Measurements from ENCODE around the gene OSBP2.

Gene OSBP2

GRCh38 chr22:30763815-30764673 lies 69.4 kb downstream of the OSBP2 start:
- Histone ChIP-seq H2AFZ (ENCODE audit: low read depth, low read length) (peak overlapping the region; percentile 40; the same call in 1 of the 2 replicates), H4K20me1 (ENCODE audit: insufficient read depth, low read length) (no peaks in the 10 kb centered on the region), H3K27me3 (ENCODE audit: low read depth, low read length) (no peaks in the 10 kb centered on the region), H3K27ac (ENCODE audit: low read length) (no peak overlapping the region), H3K36me3 (replicated peaks; ENCODE audit: low read depth, low read length) (no peaks in the 10 kb centered on the region), H3K4me2 (ENCODE audit: low read length) (peak overlapping the region; percentile 76), H3K79me2 (ENCODE audit: low read length) (no peaks in the 10 kb centered on the region), H3K9me3 (ENCODE audit: insufficient read depth, low read length) (no peaks in the 10 kb centered on the region), H3K9ac (ENCODE audit: low read length) (0 out of 2 replicates have a peak overlapping the region, but pooled peaks have one; percentile 17), H3K4me1 (ENCODE audit: low read length) (peaks cover 7% of the 10 kb centered on the region; the same call in 1 of the 2 replicates), H3K4me3 (ENCODE audit: low read length) (peak overlapping the region; percentile 55)
- TF ChIP-seq CTCF (IDR thresholded peaks at IDR 0.05; ENCODE audit: low read depth, low read length) (peak; percentile 91), EZH2phosphoT487 (IDR thresholded peaks at IDR 0.05; ENCODE audit: low read depth) (no peak)

GRCh38 chr22:30767661-30768060 lies 73.0 kb downstream of the OSBP2 start:
- no peak overlapping the region for H3K4me3 ChIP-seq (ENCODE audit: low read length)
- H3K36me3 ChIP-seq (replicated peaks; ENCODE audit: low read depth, low read length), result no peaks in the 10 kb centered on the region
- no peak overlapping the region for H3K27ac ChIP-seq (ENCODE audit: low read length)
- H2AFZ ChIP-seq (ENCODE audit: low read depth, low read length), result no peak overlapping the region; the same call in 1 of the 2 replicates
- H3K4me2 ChIP-seq (ENCODE audit: low read length), result no peak overlapping the region
- no peaks in the 10 kb centered on the region for H3K79me2 ChIP-seq (ENCODE audit: low read length)
- H3K9ac ChIP-seq (ENCODE audit: low read length), result no peak overlapping the region
- TF ChIP-seq EZH2phosphoT487 (IDR thresholded peaks at IDR 0.05; ENCODE audit: low read depth), result no peak
- no peak for TF ChIP-seq CTCF (IDR thresholded peaks at IDR 0.05; ENCODE audit: low read depth, low read length)
- peaks cover 15% of the 10 kb centered on the region for H3K4me1 ChIP-seq (ENCODE audit: low read length)
- no peaks in the 10 kb centered on the region for H3K27me3 ChIP-seq (ENCODE audit: low read depth, low read length)
- no peaks in the 10 kb centered on the region for H3K9me3 ChIP-seq (ENCODE audit: insufficient read depth, low read length)
- H4K20me1 ChIP-seq (ENCODE audit: insufficient read depth, low read length), result no peaks in the 10 kb centered on the region

GRCh38 chr22:30770716-30771115 lies 76.0 kb downstream of the OSBP2 start:
- Histone ChIP-seq H3K36me3 (replicated peaks; ENCODE audit: low read depth, low read length) (no peaks in the 10 kb centered on the region), H3K79me2 (ENCODE audit: low read length) (no peaks in the 10 kb centered on the region), H3K4me2 (ENCODE audit: low read length) (no peak overlapping the region), H3K27me3 (ENCODE audit: low read depth, low read length) (no peaks in the 10 kb centered on the region), H2AFZ (ENCODE audit: low read depth, low read length) (no peak overlapping the region), H3K9me3 (ENCODE audit: insufficient read depth, low read length) (no peaks in the 10 kb centered on the region), H3K9ac (ENCODE audit: low read length) (no peak overlapping the region), H3K27ac (ENCODE audit: low read length) (no peak overlapping the region), H3K4me1 (ENCODE audit: low read length) (peaks cover 8% of the 10 kb centered on the region), H3K4me3 (ENCODE audit: low read length) (no peak overlapping the region), H4K20me1 (ENCODE audit: insufficient read depth, low read length) (no peaks in the 10 kb centered on the region)
- TF ChIP-seq EZH2phosphoT487 (IDR thresholded peaks at IDR 0.05; ENCODE audit: low read depth), result no peak
- no peak for TF ChIP-seq CTCF (IDR thresholded peaks at IDR 0.05; ENCODE audit: low read depth, low read length)

GRCh38 chr22:30773919-30774318 lies 79.2 kb downstream of the OSBP2 start:
- H3K9me3 ChIP-seq (ENCODE audit: insufficient read depth, low read length), result no peaks in the 10 kb centered on the region
- H3K4me1 ChIP-seq (ENCODE audit: low read length), result peaks cover 8% of the 10 kb centered on the region
- H3K36me3 ChIP-seq (replicated peaks; ENCODE audit: low read depth, low read length), result no peaks in the 10 kb centered on the region
- no peaks in the 10 kb centered on the region for H4K20me1 ChIP-seq (ENCODE audit: insufficient read depth, low read length)
- no peak overlapping the region for H3K9ac ChIP-seq (ENCODE audit: low read length)
- no peak overlapping the region for H3K4me3 ChIP-seq (ENCODE audit: low read length)
- no peak overlapping the region for H2AFZ ChIP-seq (ENCODE audit: low read depth, low read length)
- no peak overlapping the region for H3K27ac ChIP-seq (ENCODE audit: low read length)
- TF ChIP-seq CTCF (IDR thresholded peaks at IDR 0.05; ENCODE audit: low read depth, low read length) (no peak), EZH2phosphoT487 (IDR thresholded peaks at IDR 0.05; ENCODE audit: low read depth) (no peak)
- no peak overlapping the region for H3K4me2 ChIP-seq (ENCODE audit: low read length)
- H3K27me3 ChIP-seq (ENCODE audit: low read depth, low read length), result no peaks in the 10 kb centered on the region
- H3K79me2 ChIP-seq (ENCODE audit: low read length), result no peaks in the 10 kb centered on the region

Measured in OCI-LY3 (cell line).